IPS DF 19.7 (cell line): ENCODE results near the gene CDK6.

Experiments used
- DNase-seq: peaks from one replicate; pipeline ENCODE4 v3.0.0-alpha.2; 2013; ENCODE audit warnings: low read depth, low spot score

Gene CDK6

GRCh38 chr7:92645114-92646061 lies 191.0 kb downstream of the CDK6 start:
- no peak for DNase-seq

- DNase-seq = no peak
Observed at GRCh38 chr7:92644406-92645113, 191.8 kb downstream of the CDK6 start.

DNA sequence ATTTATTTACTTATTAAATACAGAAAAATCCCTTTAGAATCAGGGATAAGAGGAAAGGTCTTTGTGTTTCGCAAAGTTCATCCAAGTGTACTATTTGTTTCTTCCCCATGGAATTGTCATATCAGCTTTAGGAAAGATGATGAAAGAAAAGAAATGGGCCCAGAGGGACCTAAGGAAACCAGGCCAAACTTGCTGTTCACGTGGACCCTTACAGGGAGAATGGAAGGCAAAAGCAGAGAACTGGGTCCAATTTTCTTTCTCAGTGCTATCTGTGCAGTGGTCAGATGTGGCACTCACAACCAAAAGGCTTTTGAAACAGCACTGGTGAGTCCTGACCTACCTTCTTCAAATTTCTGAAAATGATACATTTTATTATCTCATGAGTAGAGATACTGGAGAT lies 192.6 kb downstream of the CDK6 start:
- DNase-seq = no peak

DNA sequence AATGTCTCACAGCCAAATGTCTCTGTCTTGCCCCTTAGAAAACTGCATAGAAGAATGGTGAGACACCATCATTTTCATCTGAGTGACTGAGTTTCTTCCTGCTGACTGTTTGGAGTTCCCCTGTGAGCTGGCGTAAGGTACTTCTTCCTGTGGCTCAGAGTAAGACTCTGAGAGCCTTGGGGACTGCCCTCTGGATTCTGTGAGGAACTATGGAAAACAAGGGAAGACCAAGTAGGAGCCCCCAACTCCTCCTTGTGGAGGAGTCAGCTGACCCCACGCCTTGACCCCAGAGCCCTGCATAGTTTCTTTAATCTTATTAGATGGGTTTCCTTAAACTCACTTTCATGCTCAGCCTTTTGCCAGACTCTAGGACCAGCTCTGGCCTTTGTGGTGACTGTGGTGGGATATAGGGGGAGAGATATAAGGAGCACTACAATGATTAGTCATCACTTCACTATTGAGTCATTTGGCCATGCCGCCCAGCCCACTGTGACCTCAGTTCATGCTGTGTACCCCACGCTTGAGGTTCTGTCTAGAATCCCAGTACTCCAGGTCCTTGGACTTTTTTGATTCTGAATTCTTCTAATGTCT lies 194.4 kb downstream of the CDK6 start:
- DNase-seq = no peak

DNA sequence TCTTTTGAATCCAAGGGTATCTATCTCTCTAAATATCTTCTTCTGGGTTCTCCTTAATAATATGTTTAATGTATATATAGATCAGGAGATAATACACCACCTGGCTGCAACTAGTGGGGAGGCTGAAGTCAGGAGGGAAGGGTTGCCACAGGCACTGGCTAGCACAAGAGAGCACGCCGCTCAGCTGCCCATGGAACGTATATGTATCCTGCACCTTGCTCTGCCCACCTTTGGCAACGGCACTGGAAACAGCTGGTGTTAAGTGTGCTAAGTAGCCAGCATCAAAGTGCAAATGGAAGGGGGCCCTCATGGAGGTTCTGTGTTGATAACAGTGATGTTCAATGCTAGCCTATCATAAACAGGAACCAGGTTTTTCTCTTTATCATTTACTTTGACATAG lies 196.4 kb downstream of the CDK6 start:
- DNase-seq = no peak

DNA sequence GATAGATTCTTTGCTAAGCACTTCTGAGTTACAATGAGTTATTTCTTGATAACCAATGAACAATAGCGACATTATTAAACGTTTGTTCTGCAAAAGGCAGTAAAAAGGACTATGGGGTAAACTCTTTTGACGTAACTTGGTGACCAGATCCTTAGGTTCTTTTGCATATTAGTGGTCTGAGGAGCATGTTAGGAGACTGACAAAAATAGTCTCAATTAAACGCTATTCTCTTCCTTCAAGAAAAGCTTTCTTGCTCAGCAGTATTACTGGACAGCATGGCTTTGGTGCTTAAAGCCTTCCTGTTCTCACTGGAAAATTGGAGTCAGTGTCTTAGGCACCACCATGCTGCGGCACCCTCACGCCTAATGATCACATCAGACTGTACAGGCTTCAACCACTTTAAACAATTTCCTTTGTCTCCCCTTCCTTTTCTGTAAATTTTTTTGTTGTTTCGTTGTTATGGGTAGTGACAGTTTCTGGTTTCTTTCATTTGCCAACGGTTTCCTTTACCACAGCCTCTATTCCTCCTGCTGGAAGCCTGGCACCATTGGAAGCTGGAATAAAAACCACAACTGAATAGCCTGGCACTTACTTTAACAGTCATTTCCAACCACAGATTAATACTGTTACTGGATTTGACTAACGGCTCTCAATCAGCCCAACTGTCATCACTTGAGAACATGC lies 197.0 kb downstream of the CDK6 start:
- DNase-seq = no peak

DNA sequence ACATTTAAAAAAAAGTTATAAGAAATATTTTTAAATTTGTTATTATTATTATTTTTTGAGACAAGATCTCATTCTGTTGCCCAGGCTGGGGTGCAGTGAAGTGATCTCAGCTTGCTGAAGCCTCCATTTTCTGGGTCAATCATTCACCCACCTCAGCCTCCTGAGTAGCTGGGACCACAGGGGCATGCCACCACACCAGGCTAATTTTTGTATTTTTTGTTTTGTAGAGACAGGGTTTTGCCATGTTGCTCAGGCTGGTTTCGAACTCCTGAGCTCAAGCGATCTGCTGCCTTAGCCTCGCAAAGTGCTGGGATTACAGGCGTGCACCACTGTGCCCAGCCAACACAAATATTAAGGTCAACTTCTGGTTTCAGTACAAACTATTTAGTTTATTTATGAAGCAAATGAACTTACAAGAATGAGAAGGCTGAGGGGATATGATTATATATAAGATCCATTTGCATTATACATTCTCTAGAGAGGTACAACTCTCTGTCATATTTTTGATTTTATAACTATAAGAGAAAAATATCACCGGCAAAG lies 200.3 kb downstream of the CDK6 start:
- no peak for DNase-seq

GRCh38 chr7:92635538-92635937 lies 200.8 kb downstream of the CDK6 start:
- no peak for DNase-seq

DNA sequence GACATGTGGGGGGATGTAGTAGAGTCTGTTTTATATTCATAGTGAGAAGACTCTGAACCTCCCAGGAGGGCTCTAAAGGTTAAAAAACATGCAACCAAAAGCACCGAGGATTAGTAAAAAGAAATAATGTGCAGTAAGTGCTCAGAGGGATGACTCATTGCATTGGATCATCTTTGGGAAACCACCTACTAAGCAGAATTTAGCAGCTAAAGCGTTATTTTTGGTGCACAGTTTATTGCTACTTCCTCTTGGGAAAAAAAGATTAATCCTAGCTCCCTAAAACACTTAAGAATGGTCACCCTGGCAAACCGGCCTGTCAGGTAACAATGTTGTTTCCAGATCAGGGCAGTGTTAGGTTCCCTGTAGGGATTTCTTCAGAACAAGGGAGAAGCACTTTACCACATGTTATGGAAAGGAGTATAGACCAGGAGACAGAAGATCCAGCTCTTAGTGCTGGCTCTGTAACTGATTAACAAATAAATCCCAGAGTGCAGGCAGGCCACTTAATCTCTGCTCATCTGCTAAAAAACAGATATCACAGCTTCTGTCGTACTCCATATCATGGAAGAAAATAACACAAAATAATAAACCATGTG lies 201.4 kb downstream of the CDK6 start:
- no peak for DNase-seq

DNA sequence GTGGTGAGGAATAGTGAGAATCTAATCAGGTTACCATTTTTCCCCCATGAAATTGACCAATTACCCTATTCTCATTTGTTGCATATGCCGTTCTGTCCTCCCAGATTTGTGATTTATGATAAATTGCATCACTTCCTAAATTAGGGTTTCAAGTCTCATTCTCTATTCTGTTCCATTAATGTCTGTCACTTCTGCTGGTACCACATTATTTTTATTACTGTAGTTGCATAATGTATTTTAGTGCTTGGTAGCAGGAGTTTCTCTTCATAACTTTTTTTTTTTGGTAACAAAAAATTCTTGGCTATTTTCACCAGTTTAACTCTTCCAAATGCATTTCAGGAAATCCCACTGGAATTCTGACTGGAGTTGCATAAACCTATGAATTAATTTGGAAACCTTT lies 202.2 kb downstream of the CDK6 start:
- DNase-seq = no peak

GRCh38 chr7:92633211-92633906 lies 203.0 kb downstream of the CDK6 start:
- no peak for DNase-seq

GRCh38 chr7:92632791-92633190 lies 203.6 kb downstream of the CDK6 start:
- DNase-seq = no peak

DNA sequence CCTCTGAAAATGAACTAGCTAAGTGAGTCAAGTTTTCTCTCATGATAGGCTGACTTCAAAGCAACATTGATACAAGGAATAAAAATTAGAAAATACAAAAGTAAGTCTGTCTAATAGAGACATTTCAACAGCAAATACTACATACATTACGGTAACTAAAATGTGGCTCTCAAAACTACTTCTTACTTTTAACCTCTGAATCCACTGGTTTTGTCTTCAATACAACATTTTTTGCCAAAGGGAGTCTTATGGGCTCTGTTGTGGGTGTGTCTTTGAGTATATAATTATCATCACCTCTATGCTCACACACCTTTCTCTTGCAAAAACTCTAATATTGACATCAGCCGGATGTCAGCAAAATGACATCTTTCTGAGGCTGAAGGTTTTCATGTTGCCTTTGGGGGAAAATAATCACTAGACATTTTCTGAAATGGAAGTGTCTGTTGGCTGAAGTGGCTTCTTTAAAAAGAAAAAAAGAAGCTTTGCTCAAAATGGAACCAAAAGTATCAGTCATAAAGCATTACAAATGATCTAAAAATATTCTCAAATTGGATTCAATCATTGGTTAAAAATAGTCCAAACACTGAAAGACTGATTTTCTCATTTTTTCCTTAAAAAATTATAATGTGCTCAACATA lies 204.4 kb downstream of the CDK6 start:
- no peak for DNase-seq

DNA sequence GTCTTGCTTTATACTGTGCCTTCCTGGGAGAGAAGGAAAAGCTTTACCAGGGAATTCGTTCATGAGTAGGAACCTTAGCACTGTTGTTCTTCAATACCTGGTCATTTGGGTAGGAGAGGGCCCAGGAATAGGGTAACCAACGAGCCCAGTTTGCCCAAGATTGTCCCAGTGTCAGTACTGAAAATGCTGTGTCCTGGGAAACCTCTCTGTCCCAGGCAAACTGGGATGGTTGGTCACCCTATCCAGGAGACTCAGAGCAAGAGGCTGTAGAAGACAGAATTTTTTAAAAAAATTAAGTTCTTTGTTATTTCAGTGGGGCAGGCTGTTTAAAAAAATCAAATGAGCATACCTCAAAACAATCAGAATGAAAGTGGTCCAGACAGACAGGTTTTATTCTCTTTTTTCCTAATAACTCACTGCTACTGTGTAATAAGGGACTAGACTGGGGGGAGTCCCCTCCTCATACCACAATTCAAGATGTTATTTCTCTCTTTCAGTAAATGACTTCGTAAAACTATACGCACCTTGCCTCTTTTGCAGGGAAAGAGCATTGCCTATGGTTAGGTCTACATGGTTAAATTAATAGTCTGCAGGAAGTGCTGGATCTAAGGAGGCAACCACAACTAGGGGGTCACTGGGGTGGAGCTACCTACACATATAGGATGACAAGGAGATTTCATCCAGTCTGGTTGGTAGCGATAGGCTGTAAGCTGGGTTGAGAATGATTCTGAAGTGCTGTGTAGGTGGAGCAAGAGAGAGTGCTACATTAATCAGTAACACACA lies 205.1 kb downstream of the CDK6 start:
- DNase-seq = no peak

- no peak for DNase-seq
Observed at GRCh38 chr7:92629779-92630178, 206.6 kb downstream of the CDK6 start.

DNA sequence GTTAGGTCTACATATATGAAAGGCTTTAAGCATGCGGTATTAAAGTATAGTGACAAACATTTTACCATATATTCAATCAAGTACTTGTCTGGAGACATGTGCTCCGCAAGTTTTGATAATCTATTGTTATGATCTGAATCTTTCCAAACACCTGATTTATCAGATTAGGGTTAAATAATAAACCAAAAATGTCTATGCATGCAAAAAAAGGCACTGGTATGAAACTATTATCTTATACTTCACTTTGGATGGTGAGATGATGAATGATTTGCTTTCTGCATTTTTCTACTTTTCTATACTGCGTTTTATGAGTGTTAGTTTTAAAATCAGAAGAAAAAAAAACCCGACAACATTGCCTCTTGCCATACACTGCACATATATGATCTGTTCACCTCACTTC lies 208.4 kb downstream of the CDK6 start:
- DNase-seq = no peak

GRCh38 chr7:92626281-92626809 lies 210.0 kb downstream of the CDK6 start:
- no peak for DNase-seq

DNA sequence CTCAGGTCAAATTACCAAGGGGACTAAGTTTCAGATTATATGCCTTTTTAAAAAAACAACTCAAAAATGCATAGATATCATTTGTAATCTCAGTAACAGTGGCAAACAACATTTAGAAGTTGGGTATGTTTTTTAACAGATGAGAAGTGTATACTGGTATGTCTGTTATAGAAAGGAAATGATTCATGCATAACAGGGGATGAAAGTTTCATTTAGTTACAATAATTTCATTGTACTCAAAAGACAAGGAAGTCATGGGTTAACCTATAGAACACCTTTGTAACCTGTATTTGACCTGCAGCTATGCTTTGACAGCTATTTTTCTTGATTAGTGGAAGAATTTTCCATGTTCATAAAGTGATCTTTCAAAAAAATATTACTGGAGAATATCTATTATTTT lies 210.8 kb downstream of the CDK6 start:
- DNase-seq = no peak
